ENCODE measurements around the gene SIRPA. TPM values are rescaled to one million over a fixed set of nuclear protein-coding genes. Genes with fewer than 3 reads are reported as not detected.

SIRPA gene
- total and polyA plus RNA-seq, 2 of the 8 experiments (the other 6 are each of a cell fraction or from before 2014, with no cell fraction given): 3.9 to 4.3 TPM

- Histone ChIP-seq H2BK15ac (ENCODE audit: low read length) (no peak overlapping the region), H2AK5ac (ENCODE audit: low read depth, low read length) (no peak overlapping the region), H2BK5ac (ENCODE audit: low read depth, low read length) (no peak overlapping the region), H3K36me3 (ENCODE audit: control insufficient read depth in 2 of 4, insufficient read depth in 4 of 4, low read length in 3 of 4) (no peaks in the 10 kb centered on the region; a peak in 1 of 8 replicates), H3K4me2 (ENCODE audit: insufficient read depth in 1 of 2, low read depth in 2 of 2, low read length in 2 of 2) (no peak overlapping the region), H3K18ac (ENCODE audit: extremely low read depth, low read length) (no peak overlapping the region), H3K9ac (replicated peaks in 1 of 4; ENCODE audit: extremely low read depth in 1 of 4, low read depth in 3 of 4, low read length in 3 of 4) (no peak overlapping the region), H3K4me1 (replicated peaks in 1 of 4; ENCODE audit: control insufficient read depth in 3 of 4, insufficient read depth in 4 of 4, low read length in 3 of 4) (no peaks in the 10 kb centered on the region; a peak in 1 of 7 replicates), H2BK120ac (replicated peaks; ENCODE audit: low read depth, low read length) (no peak overlapping the region), H3K79me1 (ENCODE audit: low read depth, low read length) (no peaks in the 10 kb centered on the region), H3K56ac (replicated peaks; ENCODE audit: insufficient read length, low read depth, low read length) (no peak overlapping the region), H3K9me3 (ENCODE audit: insufficient read depth in 2 of 2, low read depth in 1 of 2, low read length in 1 of 2) (no peaks in the 10 kb centered on the region), H3K4me3 (ENCODE audit: extremely low read depth in 1 of 4, insufficient read depth in 2 of 4, low read depth in 3 of 4, low read length in 4 of 4) (no peak overlapping the region), H3K23ac (ENCODE audit: insufficient read length) (no peak overlapping the region), H3K27me3 (replicated peaks in 1 of 4; ENCODE audit: control insufficient read depth in 3 of 4, extremely low read depth in 1 of 4, insufficient read depth in 3 of 4, low read length in 3 of 4) (no peaks in the 10 kb centered on the region), H3K27ac (ENCODE audit: low read depth, low read length) (no peak overlapping the region), H2AFZ (ENCODE audit: low read length) (no peak overlapping the region), H3K14ac (ENCODE audit: insufficient read length) (no peak overlapping the region), H2BK20ac (ENCODE audit: low read length) (no peak overlapping the region), H4K5ac (ENCODE audit: insufficient read length, low read depth, low read length) (no peak overlapping the region), H4K8ac (ENCODE audit: extremely low read depth, insufficient read depth, low read length) (no peak overlapping the region), H4K91ac (replicated peaks; ENCODE audit: insufficient read length, low read length) (no peak overlapping the region), H4K20me1 (replicated peaks in 1 of 2; ENCODE audit: control insufficient read depth in 1 of 2, insufficient read depth in 2 of 2, low read length in 2 of 2) (no peaks in the 10 kb centered on the region), H3K4ac (replicated peaks; ENCODE audit: insufficient read length, low read depth, low read length) (no peak overlapping the region), H3K23me2 (ENCODE audit: low read depth, low read length) (no peaks in the 10 kb centered on the region), H3K79me2 (ENCODE audit: control insufficient read depth in 1 of 2, insufficient read depth in 2 of 2, low read length in 2 of 2) (no peaks in the 10 kb centered on the region), H2BK12ac (ENCODE audit: low read depth, low read length) (no peak overlapping the region)
- ChIA-PET CTCF (ENCODE audit: partially characterized antibody) (interaction anchor here (1.4 kb wide), 1 partner anchor 47 kb away, joined by 4 read pairs; no protein-coding TSS in a partner anchor), POLR2A (ENCODE audit: partially characterized antibody) (no interaction called here)
- no peak for FAIRE-seq
- no peak for DNase-seq (ENCODE audit: low read depth in 1 of 2, low spot score in 2 of 2)
- 90% methylated on average over 1 of the region's 1 CpG; no CpG with 5 or more reads in 1 of the 2 experiments for WGBS, 2 experiments (ENCODE audit: extremely low coverage in 1 of 2, insufficient coverage in 1 of 2, insufficient read length in 1 of 2, insufficient replicate concordance in 2 of 2, low coverage in 1 of 2, low lambda C conversion rate in 2 of 2, missing lambda C conversion rate in 1 of 2)
- TF ChIP-seq, protein P1, sequence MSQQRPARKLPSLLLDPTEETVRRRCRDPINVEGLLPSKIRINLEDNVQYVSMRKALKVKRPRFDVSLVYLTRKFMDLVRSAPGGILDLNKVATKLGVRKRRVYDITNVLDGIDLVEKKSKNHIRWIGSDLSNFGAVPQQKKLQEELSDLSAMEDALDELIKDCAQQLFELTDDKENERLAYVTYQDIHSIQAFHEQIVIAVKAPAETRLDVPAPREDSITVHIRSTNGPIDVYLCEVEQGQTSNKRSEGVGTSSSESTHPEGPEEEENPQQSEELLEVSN (IDR thresholded peaks at IDR 0.05): no peak
- TF ChIP-seq GTF2F1 (IDR thresholded peaks at IDR 0.05; ENCODE audit: borderline replicate concordance, low read depth, low read length) (no peak), ATF3 (IDR thresholded peaks at IDR 0.05; ENCODE audit: insufficient read depth, low read depth, low read length) (no peak), NRF1 (IDR thresholded peaks at IDR 0.05; ENCODE audit: low read depth, low read length) (no peak), KDM5A (IDR thresholded peaks at IDR 0.05; ENCODE audit: low read length) (no peak), ZNF274 (IDR thresholded peaks at IDR 0.05; ENCODE audit: borderline replicate concordance, extremely low read depth, low read length) (no peak), EP300 (IDR thresholded peaks at IDR 0.05; ENCODE audit: borderline replicate concordance in 1 of 2, low read depth in 2 of 2, low read length in 2 of 2) (no peak), HDAC6 (IDR thresholded peaks at IDR 0.05; ENCODE audit: low read depth, low read length) (no peak), RXRA (IDR thresholded peaks at IDR 0.05; ENCODE audit: insufficient read depth, low read depth, low read length) (no peak), ASH2L (IDR thresholded peaks at IDR 0.05; ENCODE audit: low read length) (no peak), BACH1 (IDR thresholded peaks at IDR 0.05; ENCODE audit: low read length) (no peak), SUZ12 (IDR thresholded peaks at IDR 0.05; ENCODE audit: low read length) (no peak)
Observed at GRCh38 chr20:1917786-1918185, 22.6 kb downstream of the SIRPA start.
